Hippocampal formation (tissue), 2 donors: ENCODE results near the gene ERMN.
A peak's percentile ranks its signal among the peaks of the same experiment; 100 is the strongest.

ENCODE experiments used
- DNase-seq, 2 donors: peaks; one replicate each; lab custom pipeline; 2025; lab: John Stamatoyannopoulos, UW

The ERMN gene

DNA sequence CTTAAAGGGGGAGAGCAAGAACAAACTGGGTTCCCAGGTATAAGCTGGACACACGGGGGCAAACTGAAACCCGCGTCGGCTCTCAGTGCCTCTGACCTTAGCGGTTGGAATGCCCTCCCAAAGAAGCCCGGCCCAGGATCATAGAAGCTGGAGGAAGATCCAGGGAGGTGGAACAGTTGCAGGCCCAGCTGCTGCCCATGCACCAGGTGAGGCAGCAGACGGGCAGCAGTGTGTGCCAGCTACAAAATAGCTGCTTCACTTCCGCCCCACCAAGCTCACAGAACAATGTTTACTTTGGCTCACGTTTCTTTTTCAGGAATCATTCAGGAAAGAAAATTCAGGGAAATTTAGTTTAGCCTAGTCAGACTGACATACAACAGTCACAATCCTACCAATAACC, 3.9 kb upstream of the ERMN start:
- no peak for DNase-seq

DNA sequence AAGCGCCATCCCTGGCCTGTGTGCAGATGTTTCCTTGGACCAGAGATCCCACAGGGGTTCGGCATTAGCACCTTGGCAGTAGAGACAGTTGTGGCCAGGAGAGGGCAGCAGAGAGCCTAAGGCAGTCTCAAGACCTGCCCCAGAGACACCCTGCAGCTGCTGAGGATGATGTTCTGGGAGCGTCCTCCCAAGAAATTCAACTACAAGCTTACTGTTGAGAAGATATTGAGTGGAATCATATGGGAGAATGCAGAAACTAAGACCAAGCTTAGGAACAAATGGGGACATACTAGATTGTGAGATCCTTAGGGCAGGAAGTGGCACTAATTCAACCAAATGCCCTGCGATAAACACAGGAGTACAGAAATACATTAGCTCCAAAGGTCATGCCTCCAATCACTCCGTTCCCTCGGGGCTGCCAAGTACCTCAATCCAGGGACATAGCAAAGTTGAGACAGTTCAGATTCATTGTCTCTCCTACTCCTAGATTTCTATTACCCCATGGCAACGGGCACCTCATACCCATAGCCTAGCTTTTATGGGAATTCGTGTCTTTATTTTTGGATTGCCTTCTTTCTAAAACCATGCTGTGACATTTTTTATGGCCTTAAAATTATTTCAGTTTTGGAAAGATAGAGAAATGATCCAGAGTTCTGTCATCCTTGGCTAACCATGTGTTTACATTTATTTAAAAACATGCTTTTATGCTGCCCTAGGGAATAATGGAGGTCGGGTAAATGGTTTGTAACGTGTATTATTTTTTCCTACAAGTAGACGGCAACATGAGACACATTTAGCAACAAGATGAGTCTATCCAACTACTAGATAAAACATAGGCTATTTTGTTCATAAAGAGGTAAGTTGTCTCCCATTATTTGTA, 2.2 kb upstream of the ERMN start:
- DNase-seq = peak; percentile 58 to 83

DNA sequence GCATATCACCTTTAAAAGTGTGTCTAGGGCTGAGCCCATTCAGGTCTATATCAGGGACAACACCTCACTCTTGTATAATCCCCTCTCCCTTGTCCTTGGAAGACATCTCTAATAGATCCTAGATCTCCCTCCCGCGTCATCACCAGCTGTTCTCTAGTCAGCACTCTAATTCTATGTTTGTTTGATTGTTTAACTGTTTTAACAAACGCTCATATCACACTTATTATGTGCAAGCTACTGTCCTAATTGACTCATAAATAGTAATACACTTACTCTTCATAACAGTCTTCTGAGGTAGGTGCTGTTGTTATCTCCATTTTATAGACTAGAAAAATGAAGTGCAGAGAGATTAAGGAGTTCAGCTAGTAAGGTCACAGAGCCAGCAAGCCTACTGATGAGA, 1.6 kb upstream of the ERMN start:
- DNase-seq = no peak

DNA sequence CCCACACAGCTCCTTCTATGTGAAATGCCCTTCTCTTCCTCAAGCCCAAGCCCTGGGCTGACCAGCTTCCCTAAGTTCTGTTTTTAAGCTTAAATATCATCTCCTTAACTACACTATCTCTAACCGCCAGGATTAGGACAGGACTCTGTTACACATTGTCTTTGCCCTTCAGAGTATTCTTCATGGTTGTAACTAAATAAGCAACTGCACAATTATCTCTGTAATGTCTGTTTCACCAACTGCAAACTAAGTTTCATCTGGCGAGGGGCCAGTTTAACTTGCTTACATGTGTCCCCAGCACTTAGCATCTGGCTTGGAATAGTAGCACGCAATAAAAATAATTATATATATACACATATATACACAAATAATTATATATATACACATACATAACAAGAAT, 1.1 kb upstream of the ERMN start:
- no peak for DNase-seq

DNA sequence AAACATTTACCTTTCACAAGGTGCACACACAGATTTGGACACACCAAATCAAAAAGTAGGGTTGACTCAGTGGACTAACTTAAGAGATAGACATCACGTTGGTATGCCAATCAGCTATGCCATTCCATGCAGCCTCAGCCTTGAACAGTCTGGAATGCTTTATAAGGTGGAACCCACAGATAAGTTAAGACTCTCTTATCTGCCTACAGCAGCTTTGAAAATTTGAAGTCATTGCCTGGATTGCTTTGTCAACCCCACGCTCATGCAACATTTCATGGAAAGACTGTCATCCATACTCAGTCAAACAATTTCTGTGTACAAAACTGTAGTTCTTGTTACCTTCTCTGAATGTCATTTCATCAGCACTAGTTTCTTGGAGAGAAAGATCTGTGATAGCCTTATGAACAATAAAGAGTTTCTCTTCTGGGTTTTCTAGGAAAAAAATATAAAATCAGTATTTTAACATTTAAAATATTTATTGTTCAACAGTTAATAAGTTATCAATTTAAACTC, 1.2 kb downstream of the ERMN start:
- no peak for DNase-seq

DNA sequence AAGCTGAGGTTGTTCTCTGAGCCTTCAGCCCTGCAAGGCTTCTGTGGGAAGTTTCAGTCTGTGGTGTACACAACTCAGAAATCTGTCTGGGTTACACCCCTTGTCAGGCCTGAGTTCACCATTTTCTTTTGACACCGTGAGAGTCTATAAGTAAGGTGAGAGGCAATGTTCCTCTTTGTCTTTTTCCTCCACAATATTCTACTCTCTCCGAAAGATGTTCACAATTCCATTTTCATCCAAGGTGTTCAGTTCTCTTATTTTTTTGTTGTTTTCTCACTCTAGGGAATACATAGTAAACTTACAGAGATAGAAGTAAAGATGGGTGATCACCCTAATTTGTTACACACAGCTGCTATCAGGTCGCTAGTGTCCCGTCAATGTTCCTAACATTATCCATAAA, 3.2 kb downstream of the ERMN start:
- DNase-seq = no peak

DNA sequence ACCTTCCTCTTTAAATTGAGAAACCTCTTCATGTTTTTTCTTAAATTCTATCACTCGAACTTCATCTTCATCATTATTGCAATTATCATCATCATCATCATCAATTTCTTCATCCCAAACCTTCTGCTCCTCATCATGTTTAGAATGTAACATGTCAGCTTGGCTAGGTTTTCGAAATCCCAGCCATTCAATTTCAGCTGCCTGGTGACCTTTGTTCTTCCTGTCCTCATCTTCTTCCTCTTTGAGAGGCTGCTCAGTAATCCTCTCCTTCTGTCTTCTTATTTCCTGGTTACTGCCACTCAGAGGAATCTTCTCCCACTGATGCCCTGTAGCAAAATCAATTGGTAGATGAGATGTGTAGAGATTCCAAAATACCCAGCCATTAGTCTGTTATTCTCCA, 4.2 kb downstream of the ERMN start:
- DNase-seq = no peak

DNA sequence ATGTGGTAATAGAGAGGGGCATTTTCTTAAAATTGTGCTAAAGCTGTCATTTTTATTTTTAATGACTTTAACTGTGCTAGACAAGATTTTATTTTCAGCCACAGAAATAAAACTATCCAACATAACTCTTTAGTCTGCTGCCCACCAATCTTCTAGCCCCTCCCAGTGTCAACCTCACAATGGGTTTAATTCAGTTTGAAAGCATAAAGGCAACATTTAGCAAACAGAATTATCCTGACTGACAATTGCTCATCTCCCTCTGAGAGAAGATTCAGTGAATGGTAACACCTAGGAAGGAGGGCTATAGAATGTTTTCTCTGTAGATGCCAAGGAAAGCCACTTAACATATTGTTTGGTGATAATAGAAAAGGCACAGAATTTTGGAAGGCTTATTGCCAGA, 5.2 kb downstream of the ERMN start:
- DNase-seq = peak in 1 of 2 donors; percentile 77

DNA sequence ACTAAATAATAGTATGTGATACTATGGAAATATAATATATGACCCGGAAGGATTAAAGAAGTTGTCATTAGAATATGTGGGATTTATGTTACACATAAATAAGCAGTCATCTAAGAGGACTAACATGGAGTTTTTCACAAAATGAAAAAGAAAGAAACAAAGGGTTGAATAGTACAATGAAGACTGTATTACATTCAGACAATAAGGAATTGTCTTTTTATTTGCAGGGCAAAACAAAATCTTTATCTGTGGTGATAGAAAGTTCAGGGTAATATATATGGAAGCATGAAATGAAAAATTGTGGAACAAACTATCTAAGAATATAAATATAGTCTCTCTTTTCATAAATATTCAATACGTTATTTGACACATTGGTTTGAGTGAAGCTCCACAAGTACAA, 5.8 kb downstream of the ERMN start:
- DNase-seq = peak in 1 of 2 donors; percentile 72

DNA sequence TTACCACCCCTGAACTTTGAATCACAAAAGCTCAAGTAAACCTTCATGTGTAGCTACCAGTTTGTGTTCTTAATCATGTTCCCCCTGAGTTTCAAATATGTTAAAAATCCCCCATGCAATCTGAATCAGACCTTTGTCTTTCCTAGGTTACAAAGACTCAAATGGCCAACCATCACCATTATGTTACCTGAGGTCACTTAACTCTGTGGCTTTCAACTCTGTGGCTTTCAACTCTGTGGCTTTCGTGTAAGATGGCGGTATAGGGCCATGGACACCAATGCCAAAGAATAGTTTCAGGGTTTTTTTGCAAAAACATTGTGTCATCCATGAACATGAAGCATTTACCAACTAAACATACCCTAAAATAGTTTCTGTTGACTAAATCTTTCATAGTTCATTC, 6.7 kb downstream of the ERMN start:
- no peak for DNase-seq

DNA sequence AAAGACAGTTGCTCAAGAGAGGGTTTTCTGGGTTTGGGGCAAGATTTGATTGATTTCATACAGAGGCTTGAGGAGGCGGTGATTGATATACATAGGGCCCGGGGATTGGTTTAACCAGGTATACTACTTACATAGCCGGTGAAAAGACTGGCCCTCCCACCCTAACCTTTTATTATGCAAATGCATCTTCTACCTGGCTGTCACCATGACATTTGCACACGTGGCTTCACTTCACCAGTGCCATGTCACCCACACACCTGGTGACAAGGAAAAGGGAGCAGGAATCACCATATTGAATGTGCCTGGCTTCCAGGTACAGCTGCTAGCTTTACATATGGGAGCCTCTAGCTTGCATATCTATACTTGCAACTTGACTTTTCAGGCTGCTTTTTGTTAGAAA, 9.7 kb downstream of the ERMN start:
- DNase-seq = no peak

DNA sequence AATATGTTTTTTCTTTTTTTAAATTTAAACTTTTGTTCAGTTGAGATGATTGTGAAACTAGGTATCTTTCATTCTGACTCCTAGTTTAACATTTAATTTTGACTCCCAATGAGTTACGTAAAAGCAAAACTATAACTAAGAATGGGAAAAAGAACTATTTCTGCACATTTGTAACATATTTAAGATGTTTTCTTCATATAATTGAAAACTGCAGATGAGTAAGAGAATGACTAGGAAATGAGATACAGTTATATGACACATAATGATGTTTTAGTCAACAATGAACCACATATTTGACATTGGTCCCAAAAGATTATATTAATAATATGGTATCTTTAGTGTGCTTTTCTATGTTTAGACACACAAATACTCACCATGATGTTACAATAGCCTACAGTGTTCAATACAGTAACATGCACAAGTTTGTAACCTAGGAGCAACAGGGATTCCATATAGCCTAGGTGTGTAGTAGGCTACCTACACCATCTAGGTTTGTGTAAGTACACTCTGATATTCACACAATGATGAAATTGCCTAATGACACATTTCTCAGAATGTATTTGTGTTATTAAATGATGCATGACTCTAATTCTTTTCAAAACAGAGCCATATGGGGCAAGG, 12.6 kb downstream of the ERMN start:
- DNase-seq = no peak

DNA sequence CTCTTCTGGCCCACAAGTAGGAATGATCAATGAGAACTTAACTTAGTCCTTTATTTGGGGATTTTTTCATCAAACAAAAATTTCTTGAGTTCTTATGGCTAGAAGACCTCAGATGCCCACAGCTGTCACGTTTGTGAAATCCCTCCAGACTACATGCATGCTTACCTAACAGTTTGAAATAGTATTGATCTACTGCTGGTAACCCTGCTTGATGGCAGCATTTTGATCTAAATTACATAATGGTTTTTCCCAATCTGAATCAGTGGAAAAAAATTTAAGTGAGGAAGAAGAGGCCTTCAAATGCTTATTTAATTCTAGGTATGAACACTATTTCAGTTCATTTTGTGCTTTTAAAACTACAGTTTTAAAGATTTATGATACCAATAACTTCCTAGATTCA, 13.9 kb downstream of the ERMN start:
- no peak for DNase-seq

DNA sequence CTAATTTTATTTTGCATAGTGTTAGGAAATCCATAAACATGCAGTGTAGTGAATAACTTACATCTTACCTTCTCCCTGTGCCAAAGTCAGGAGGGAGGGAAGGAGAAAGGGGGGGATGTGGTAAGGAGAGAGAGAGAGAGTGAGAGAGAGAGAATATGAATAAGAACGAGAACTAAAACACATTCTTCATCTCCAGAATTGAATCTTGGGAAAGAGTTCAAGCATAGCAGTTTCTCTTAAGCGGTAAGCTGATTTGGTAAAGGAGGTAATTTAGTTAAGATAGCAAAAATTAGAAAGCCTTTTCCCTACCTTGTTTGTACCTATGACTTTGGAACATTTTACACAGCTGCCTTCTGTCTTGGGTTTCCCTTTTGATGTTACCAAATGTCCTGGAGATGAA, 15.7 kb downstream of the ERMN start:
- no peak for DNase-seq

DNA sequence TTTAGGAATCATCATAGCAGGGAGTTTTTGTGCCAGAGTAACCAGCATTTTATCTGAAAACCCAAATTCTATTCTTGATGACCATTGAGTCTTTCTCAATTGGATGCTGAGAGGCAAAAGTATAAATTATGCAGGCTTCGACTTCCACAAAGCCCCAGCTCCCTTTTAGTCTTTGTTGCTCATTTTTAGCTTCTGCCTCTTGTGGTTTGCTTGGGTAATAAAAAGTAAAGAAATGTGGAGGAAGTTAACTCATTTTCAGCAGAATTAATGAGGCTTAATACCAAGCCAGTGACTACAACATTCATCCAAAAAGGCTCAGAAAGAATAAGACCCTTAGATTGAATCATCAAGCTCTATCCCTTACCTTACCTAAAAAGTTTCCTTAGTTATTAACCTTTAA, 18.6 kb downstream of the ERMN start:
- peak in 1 of 2 donors; percentile 56 for DNase-seq

DNA sequence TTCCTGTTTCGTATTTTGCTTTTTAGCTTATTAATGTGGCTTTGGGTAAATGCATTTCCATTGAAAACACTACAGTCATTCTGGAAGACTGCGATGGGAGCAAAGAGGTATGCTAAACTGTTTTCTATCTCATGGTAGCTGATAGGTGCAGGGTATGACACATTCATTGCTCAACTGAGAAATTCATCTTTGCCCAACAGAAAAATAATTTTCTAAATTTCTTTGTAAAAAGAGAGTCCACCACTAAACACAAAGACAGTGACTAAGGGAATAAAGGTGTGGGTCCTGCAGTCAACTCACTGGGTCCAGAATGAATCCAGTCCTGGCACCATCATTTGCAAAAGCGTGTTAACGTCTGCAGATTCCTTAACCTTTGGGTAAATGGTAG, 19.9 kb downstream of the ERMN start:
- DNase-seq = no peak

DNA sequence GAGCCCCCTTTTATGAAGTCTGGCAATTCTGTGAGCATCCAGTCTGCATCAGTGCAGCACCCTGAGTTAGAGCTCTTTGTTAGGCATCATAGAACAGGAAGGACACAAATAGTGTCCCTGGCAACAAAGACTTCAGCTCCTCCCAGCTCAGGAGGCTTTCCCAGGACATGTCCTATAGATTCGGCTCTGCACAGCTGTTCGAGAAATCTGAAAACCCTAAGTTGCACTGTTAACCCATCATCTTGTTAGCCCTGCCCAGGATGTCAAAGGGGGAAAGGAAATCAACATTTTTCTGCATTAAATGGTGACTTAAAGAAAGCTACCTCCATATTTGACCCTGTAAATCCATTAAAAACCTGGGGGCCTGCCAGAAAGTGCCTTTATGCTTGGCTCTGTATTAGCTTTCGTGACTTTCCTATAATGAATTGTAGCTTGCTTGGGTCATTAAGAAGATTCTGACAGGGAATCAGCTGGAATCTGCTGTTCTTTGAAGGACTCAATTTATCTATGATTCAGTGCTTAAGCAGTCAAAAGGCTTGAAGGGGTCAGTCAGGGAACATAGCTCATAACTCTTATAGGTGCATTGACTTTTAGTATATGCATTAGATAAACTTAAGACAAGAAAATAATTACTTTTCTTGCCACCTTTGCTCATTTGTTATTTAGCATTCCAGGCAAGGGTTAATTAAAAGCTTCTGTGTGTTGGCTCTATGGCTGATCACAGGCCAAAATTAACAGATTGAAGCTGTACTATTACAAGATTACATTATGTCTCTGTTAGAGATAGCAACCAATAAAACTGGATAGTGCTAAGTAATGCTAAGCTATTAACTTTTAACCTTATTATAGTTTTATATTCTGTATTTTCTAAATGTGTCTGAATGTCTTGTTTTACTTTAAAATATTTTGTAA, 20.6 kb downstream of the ERMN start:
- DNase-seq = no peak

DNA sequence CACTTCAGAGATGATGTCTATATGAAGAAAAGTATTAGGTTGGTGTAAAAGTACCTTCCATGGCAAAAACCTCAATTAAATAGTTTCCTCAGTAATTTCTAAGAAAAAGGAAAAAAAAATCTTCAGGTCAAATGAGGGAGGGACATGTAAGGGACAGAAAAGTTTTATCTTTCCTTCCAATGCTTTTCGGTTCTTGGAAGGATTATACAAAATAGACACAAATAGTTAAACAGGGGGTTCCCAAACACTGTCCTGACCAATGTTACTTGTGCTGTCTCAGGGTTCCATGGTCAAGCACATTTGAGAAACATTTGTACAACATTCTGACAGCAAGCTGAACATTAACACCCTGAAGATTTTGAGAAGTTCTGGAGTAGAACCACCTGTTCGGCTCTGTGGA, 22.0 kb downstream of the ERMN start:
- no peak for DNase-seq

DNA sequence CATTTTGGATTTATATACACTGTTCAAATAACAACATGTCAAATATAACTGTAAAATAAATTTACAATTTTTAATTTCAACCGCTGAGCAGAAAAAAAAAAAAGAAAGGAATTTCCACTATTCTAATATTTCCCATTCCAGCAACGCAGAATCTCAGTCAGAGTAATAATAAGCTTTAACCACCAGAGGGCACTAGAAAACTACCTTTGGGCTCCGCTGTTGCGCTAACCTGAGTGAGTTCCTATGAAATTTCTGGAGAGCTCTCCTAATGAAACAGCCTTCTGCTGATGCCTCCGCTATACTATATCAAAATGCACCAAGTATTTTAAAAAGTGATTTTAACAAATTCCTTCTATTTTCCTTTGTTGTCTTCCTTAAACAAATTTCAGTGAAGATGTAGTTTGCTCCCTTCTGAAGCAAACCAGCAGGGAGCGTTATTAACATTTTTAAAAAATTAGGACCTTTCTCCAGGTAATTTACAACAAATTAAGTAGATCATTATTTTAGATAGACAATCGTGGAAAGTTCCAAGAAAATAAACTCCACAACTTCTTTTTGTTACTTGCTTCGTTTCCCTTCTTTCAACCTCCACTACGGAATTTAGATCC, 23.0 kb downstream of the ERMN start:
- peak in 1 of 2 donors; percentile 86 for DNase-seq

DNA sequence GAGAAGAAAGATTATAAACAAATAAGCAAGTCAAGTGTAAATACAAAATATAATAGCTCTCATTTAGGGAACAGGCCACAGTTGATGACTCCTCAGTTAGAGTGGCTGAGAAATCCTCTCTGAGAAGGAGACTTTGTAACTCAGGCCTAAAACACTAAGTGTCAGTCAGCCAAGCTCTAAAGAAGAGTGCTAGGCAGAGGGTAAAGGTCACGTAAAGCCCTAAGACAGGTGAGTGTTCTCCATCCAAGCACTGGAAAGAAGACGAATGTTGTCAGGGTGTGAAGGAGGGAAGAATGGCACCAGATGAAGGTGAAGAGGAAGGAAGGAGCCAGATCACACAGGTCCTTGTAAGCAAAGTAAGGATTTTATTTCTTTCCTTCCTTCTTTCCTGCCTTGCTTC, 24.3 kb downstream of the ERMN start:
- no peak for DNase-seq

DNA sequence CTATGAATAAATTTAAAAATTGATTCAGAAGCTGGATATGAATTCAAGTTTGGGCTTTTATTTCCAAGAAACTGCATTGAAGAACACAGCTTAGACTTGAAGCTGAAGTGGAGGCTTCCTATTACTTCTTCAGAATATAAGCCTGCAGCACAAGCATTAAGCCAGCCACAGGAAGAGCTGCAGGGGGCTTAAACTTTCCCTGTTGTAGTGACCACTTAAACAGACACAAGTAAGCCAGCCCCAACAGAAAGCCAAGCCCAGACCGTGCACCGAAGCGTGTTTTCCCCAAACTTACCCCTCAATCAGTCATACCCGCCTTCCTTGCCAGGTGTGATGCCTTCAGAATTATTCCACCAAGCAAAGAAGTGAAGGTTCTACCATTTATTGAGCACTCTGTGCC, 28.7 kb downstream of the ERMN start:
- DNase-seq = no peak

DNA sequence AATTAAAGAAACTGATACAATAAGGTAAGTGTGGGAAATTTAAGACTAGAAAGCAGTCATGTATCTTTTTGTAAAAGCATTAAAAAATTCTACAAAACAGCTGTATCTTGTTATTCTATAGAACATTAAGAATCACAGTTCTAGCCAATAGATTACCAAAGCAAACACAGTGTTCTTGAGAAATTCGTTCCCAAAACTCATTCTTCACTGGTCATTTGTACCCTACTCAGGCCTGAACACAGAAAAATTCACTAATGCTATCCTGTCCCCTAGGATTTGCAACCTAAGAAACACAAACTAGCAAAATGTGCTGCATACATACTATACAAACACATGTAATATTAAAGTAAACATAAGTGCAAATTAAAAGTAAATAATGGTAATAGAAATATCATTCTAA, 29.1 kb downstream of the ERMN start:
- no peak for DNase-seq
